GM23338 (cell line): ENCODE data around the gene COL4A1. TPM values are rescaled to one million over a fixed set of nuclear protein-coding genes. Genes with fewer than 3 reads are reported as not detected.

Experiments used
- ATAC-seq: fragments of 200-7000 bp; cut with Tn5 transposase; 3 replicates; pipeline ENCODE4 v1.9.1; 2020
- DNase-seq: peaks from one replicate; pipeline ENCODE4 v3.0.0-alpha.2; 2015; ENCODE audit warnings: low spot score
- H2AFZ ChIP-seq: fragments of 200-600 bp; sonication (generic); 2 replicates; pipeline ENCODE4 v1.8.0; 2016; ENCODE audit warnings: antibody characterized with exemption, mild to moderate bottlenecking, moderate library complexity
- H3F3A ChIP-seq: fragments of 200-600 bp; sonication (generic); replicated peaks from 2 replicates; pipeline ENCODE4 v1.8.0; 2017; ENCODE audit warnings: antibody characterized with exemption, mixed run types, low read depth
- H3K27ac ChIP-seq: fragments of 200-600 bp; sonication (generic); 2 replicates; pipeline ENCODE4 v1.6.1; 2016; ENCODE audit warnings: low read depth
- H3K27me3 ChIP-seq: fragments of 200-600 bp; sonication (generic); 2 replicates; pipeline ENCODE4 v1.8.0; 2016; ENCODE audit warnings: mild to moderate bottlenecking, mixed run types, moderate library complexity; ENCODE audit not compliant: insufficient read depth
- H3K36me3 ChIP-seq: fragments of 200-600 bp; sonication (generic); 2 replicates; pipeline ENCODE4 v1.8.0; 2016; ENCODE audit warnings: mild to moderate bottlenecking; ENCODE audit not compliant: insufficient read depth
- H3K4me1 ChIP-seq: fragments of 200-600 bp; sonication (generic); 2 replicates; pipeline ENCODE4 v1.8.0; 2016; ENCODE audit warnings: mild to moderate bottlenecking, moderate library complexity; ENCODE audit not compliant: insufficient read depth
- H3K4me2 ChIP-seq: fragments of 200-600 bp; sonication (generic); 2 replicates; pipeline ENCODE4 v1.7.1; 2017; ENCODE audit warnings: mixed run types
- H3K4me3 ChIP-seq: fragments of 200-600 bp; sonication (generic); 2 replicates; pipeline ENCODE4 v1.6.1; 2016; ENCODE audit warnings: mixed run types
- H3K79me2 ChIP-seq: fragments of 200-600 bp; sonication (generic); replicated peaks from 2 replicates; pipeline ENCODE4 v1.8.0; 2017; ENCODE audit warnings: mild to moderate bottlenecking; ENCODE audit not compliant: insufficient read depth
- H3K9me2 ChIP-seq: fragments of 200-600 bp; sonication (generic); 2 replicates; pipeline ENCODE4 v1.8.0; 2017; ENCODE audit not compliant: insufficient read depth
- H4K20me1 ChIP-seq: fragments of 200-600 bp; sonication (generic); replicated peaks from 2 replicates; pipeline ENCODE4 v1.8.0; 2017; ENCODE audit warnings: mild to moderate bottlenecking; ENCODE audit not compliant: insufficient read depth
- H3K27ac Mint-ChIP-seq: 2 replicates; pipeline ENCODE4 v1.8.0; 2020; ENCODE audit warnings: inconsistent platforms, mild to moderate bottlenecking, moderate library complexity, mixed read lengths
- H3K27me3 Mint-ChIP-seq: 3 replicates; pipeline ENCODE4 v1.8.0; 2022; ENCODE audit warnings: low read depth, mild to moderate bottlenecking, moderate library complexity, mixed read lengths, inconsistent platforms; ENCODE audit not compliant: insufficient read depth, poor library complexity
- H3K36me3 Mint-ChIP-seq: 3 replicates; pipeline ENCODE4 v1.8.0; 2021; ENCODE audit warnings: low read depth, mild to moderate bottlenecking, inconsistent platforms, moderate library complexity, mixed read lengths
- H3K4me1 Mint-ChIP-seq: 3 replicates; pipeline ENCODE4 v1.8.0; 2020; ENCODE audit warnings: mild to moderate bottlenecking, inconsistent platforms, mixed read lengths
- H3K4me3 Mint-ChIP-seq: 3 replicates; pipeline ENCODE4 v1.8.0; 2021; ENCODE audit warnings: moderate library complexity, mild to moderate bottlenecking, inconsistent platforms, mixed read lengths
- H3K9me3 Mint-ChIP-seq: 3 replicates; pipeline ENCODE4 v1.8.0; 2020; ENCODE audit warnings: moderate library complexity, mild to moderate bottlenecking, inconsistent platforms, mixed read lengths
- CREB1 ChIP-seq: fragments of 250-450 bp; sonication (Bioruptor Pico); IDR thresholded peaks from 2 replicates; pipeline ENCODE4 v1.5.0; 2020; ENCODE audit warnings: low read depth, mild to moderate bottlenecking, moderate library complexity
- CTCF ChIP-seq, 2 experiments: fragments of 200-600 bp in 1 of 2; sonication (generic) in 1 of 2; conservative IDR thresholded peaks; 2 replicates each; pipeline versions ENCODE4 v1.5.1 to v1.6.1; 2016 to 2017; ENCODE audit warnings: antibody characterized with exemption in 2 of 2, low read depth in 2 of 2, mild to moderate bottlenecking in 2 of 2, moderate library complexity in 1 of 2
- JUNB ChIP-seq: IDR thresholded peaks from one replicate; pipeline ENCODE4 v1.6.1; 2016; ENCODE audit warnings: antibody characterized with exemption; ENCODE audit not compliant: unreplicated experiment
- NANOG ChIP-seq: IDR thresholded peaks from 2 replicates; pipeline ENCODE4 v1.6.1; 2016; ENCODE audit warnings: antibody characterized with exemption, borderline replicate concordance
- POLR2AphosphoS5 ChIP-seq: IDR thresholded peaks from 2 replicates; pipeline ENCODE4 v1.6.1; 2016; ENCODE audit warnings: antibody characterized with exemption, low read depth
- REST ChIP-seq: IDR thresholded peaks from one replicate; pipeline ENCODE4 v1.6.1; 2018; ENCODE audit warnings: antibody characterized with exemption; ENCODE audit not compliant: unreplicated experiment
- ZNF114 ChIP-seq: fragments of 250-450 bp; sonication (Bioruptor Pico); IDR thresholded peaks from 2 replicates; pipeline ENCODE4 v1.5.0; 2020; ENCODE audit warnings: mild to moderate bottlenecking, moderate library complexity
- polyA plus RNA-seq: library from polyadenylated mRNA; unstranded; fragments of >200 nt; fragmentation: Nextera tagmentation; extraction: Ambion mirVana; gene quantifications from 2 replicates; pipeline ENCODE4 v1.2.1, GENCODE V29; 2016
- total RNA-seq: library from RNA; depleted of rRNA; stranded (reverse); fragments of >200 nt; shearing (Covaris generic); gene quantifications from 2 replicates; pipeline ENCODE4 v1.2.3, GENCODE V29; 2014
- TF ChIP-seq, protein P1 (sequence below): fragments of 250-450 bp; sonication (Bioruptor Pico); IDR thresholded peaks from 2 replicates; pipeline ENCODE4 v1.5.0; 2020; ENCODE audit warnings: mild to moderate bottlenecking, moderate library complexity
- TF ChIP-seq, protein P2 (sequence below): IDR thresholded peaks from 2 replicates; pipeline ENCODE4 v1.6.1; 2016; ENCODE audit warnings: antibody characterized with exemption

The COL4A1 gene
- total and polyA plus RNA-seq, 2 experiments from 2014 or later = 39.1 to 110 TPM

DNA sequence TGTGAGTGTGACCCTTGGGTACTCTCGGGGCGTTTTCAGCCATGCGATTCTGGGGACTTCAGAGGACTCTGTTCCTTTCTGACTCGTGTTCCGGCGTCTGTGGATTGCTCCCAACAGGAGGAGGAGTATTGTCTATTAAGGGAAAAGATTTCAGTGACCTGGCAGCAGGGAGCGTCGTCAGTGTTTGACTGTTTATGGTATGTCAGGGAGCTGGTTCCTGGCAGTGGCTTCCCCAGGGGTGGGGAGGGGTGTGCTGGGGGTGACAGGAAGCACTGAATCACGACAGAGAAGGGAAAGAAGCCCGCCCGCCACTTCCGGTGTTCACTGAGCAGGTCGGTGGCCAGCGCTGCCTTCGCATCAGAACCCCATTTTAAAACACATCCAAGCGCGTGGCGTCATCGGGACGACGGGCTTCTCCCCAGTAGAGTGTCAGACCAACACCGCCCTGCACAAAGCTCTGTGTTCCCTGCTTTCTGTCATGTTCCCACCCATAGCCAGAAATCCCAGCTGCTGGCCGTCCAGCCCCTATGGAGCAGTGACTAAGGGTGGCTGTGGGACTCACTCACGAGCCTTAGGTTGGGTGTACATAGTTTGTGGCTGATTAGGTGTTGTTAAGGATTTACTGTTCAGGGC lies 34.0 kb upstream of the COL4A1 start:
- H3K4me3 ChIP-seq = no peak overlapping the region
- peaks cover 11% of the 10 kb centered on the region for H4K20me1 ChIP-seq
- H3K9me2 ChIP-seq = no peaks in the 10 kb centered on the region
- 0 out of 2 replicates have a peak overlapping the region, but pooled peaks have one; percentile 29 for H3K4me2 ChIP-seq
- H3K27ac ChIP-seq = peak overlapping the region; percentile 55; the same call in 1 of the 2 replicates
- no peaks in the 10 kb centered on the region for H3F3A ChIP-seq
- H3K27me3 ChIP-seq = no peaks in the 10 kb centered on the region
- H3K4me3 Mint-ChIP-seq = no peak overlapping the region
- no peak for ATAC-seq
- H3K36me3 ChIP-seq = no peaks in the 10 kb centered on the region; the same call in 1 of the 2 replicates
- DNase-seq = no peak
- peaks cover 37% of the 10 kb centered on the region for H3K79me2 ChIP-seq
- H3K9me3 Mint-ChIP-seq = no peaks in the 10 kb centered on the region
- H2AFZ ChIP-seq = no peak overlapping the region
- no peaks in the 10 kb centered on the region; the same call in 2 of the 3 replicates for H3K36me3 Mint-ChIP-seq
- TF ChIP-seq CTCF (conservative IDR thresholded peaks at IDR 0.05; ENCODE audit: low read depth in 2 of 2) (no peak), POLR2AphosphoS5 (no peak), NANOG (no peak), REST (no peak), JUNB (no peak), ZNF114 (CRISPR knock-in tag) (no peak), CREB1 (CRISPR knock-in tag) (no peak)
- TF ChIP-seq, protein P1, sequence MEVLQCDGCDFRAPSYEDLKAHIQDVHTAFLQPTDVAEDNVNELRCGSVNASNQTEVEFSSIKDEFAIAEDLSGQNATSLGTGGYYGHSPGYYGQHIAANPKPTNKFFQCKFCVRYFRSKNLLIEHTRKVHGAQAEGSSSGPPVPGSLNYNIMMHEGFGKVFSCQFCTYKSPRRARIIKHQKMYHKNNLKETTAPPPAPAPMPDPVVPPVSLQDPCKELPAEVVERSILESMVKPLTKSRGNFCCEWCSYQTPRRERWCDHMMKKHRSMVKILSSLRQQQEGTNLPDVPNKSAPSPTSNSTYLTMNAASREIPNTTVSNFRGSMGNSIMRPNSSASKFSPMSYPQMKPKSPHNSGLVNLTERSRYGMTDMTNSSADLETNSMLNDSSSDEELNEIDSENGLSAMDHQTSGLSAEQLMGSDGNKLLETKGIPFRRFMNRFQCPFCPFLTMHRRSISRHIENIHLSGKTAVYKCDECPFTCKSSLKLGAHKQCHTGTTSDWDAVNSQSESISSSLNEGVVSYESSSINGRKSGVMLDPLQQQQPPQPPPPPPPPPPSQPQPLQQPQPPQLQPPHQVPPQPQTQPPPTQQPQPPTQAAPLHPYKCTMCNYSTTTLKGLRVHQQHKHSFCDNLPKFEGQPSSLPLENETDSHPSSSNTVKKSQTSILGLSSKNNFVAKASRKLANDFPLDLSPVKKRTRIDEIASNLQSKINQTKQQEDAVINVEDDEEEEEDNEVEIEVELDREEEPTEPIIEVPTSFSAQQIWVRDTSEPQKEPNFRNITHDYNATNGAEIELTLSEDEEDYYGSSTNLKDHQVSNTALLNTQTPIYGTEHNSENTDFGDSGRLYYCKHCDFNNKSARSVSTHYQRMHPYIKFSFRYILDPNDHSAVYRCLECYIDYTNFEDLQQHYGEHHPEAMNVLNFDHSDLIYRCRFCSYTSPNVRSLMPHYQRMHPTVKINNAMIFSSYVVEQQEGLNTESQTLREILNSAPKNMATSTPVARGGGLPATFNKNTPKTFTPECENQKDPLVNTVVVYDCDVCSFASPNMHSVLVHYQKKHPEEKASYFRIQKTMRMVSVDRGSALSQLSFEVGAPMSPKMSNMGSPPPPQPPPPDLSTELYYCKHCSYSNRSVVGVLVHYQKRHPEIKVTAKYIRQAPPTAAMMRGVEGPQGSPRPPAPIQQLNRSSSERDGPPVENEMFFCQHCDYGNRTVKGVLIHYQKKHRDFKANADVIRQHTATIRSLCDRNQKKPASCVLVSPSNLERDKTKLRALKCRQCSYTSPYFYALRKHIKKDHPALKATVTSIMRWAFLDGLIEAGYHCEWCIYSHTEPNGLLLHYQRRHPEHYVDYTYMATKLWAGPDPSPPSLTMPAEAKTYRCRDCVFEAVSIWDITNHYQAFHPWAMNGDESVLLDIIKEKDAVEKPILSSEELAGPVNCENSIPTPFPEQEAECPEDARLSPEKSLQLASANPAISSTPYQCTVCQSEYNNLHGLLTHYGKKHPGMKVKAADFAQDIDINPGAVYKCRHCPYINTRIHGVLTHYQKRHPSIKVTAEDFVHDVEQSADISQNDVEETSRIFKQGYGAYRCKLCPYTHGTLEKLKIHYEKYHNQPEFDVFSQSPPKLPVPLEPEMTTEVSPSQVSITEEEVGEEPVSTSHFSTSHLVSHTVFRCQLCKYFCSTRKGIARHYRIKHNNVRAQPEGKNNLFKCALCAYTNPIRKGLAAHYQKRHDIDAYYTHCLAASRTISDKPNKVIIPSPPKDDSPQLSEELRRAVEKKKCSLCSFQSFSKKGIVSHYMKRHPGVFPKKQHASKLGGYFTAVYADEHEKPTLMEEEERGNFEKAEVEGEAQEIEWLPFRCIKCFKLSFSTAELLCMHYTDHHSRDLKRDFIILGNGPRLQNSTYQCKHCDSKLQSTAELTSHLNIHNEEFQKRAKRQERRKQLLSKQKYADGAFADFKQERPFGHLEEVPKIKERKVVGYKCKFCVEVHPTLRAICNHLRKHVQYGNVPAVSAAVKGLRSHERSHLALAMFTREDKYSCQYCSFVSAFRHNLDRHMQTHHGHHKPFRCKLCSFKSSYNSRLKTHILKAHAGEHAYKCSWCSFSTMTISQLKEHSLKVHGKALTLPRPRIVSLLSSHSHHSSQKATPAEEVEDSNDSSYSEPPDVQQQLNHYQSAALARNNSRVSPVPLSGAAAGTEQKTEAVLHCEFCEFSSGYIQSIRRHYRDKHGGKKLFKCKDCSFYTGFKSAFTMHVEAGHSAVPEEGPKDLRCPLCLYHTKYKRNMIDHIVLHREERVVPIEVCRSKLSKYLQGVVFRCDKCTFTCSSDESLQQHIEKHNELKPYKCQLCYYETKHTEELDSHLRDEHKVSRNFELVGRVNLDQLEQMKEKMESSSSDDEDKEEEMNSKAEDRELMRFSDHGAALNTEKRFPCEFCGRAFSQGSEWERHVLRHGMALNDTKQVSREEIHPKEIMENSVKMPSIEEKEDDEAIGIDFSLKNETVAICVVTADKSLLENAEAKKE (CRISPR knock-in tag) = no peak
- TF ChIP-seq, protein P2, sequence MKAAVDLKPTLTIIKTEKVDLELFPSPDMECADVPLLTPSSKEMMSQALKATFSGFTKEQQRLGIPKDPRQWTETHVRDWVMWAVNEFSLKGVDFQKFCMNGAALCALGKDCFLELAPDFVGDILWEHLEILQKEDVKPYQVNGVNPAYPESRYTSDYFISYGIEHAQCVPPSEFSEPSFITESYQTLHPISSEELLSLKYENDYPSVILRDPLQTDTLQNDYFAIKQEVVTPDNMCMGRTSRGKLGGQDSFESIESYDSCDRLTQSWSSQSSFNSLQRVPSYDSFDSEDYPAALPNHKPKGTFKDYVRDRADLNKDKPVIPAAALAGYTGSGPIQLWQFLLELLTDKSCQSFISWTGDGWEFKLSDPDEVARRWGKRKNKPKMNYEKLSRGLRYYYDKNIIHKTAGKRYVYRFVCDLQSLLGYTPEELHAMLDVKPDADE = no peak
- peak overlapping the region; percentile 17 for H3K27ac Mint-ChIP-seq
- peaks cover 30% of the 10 kb centered on the region for H3K4me1 ChIP-seq
- H3K4me1 Mint-ChIP-seq = peaks cover 40% of the 10 kb centered on the region
- peaks cover 2% of the 10 kb centered on the region for H3K27me3 Mint-ChIP-seq
